GM19238 (cell line): Measurements from ENCODE around the gene ATXN2.
"Not testable (repeated sequence)": the region's sequence is repeated elsewhere in the genome, so short reads cannot be mapped to it uniquely, and the experiment has no call there.

Experiments
- DNase-seq: peaks from one replicate; pipeline ENCODE4 v3.0.0; 2011; ENCODE audit warnings: low spot score; ENCODE audit not compliant: insufficient read length

ATXN2 gene

DNA sequence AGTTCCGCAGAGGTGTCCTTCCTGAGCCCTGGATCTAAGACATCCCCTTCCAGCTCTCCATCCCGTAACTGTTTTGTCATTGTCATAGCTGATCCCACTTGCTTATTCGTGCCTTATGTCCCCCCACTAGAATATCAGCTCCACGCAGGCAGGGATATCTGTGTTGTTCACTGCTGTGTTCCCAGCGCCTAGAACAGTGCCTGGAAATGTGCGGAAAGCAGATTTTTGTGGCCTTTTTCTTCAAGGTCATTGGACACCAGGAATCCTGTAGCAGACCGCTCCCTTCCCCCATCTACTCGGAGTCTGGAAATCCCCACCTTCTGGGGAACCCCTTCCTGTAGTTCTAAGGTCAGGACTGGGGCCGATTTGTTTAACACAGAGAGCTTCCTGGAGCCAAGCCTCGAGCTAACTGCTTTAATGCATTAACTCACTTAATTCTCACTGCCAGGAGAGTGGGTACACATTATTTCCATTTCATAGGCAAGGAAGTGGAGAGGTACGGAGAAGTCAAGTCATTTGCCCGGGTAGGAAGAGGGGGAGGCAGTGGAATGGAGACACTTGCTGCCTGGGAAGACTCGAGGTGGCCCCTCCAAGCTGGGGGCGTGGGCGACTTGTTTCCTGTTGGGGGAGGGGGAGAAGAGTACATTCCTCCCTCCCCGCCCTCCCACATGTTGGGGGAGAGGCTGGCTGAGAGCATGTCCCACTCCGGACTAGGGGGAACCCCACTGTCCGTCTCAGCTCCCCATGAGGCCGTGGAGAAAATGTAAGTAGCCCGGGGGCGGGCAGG is 194.6 kb downstream of the ATXN2 start:
- DNase-seq = no peak

- not testable (repeated sequence) for DNase-seq
Observed at GRCh38 chr12:111402490-111402824, 196.7 kb downstream of the ATXN2 start.
